H9 (cell line): Measurements from ENCODE around the gene SHISA9. TPM values are rescaled to one million over a fixed set of nuclear protein-coding genes. Genes with fewer than 3 reads are reported as not detected.

Experiments
- DNase-seq: peaks from one replicate; pipeline ENCODE4 v3.0.0-alpha.2; 2017
- H2AFZ ChIP-seq: one replicate; pipeline ENCODE4 v1.6.1; 2013; ENCODE audit warnings: mild to moderate bottlenecking, low read length, control low read depth, moderate library complexity
- H2AK5ac ChIP-seq: 2 replicates; pipeline ENCODE4 v1.6.1; 2013; ENCODE audit warnings: low read length, control low read depth, mixed read lengths; ENCODE audit not compliant: insufficient read length
- H2BK120ac ChIP-seq: one replicate; pipeline ENCODE4 v1.6.1; 2013; ENCODE audit warnings: low read depth, mild to moderate bottlenecking, low read length, control low read depth, inconsistent platforms; ENCODE audit not compliant: poor library complexity, severe bottlenecking
- H2BK12ac ChIP-seq: 2 replicates; pipeline ENCODE4 v1.6.1; 2013; ENCODE audit warnings: low read length, control low read depth, mixed read lengths, low read depth; ENCODE audit not compliant: insufficient read length
- H2BK15ac ChIP-seq: 2 replicates; pipeline ENCODE4 v1.6.1; 2013; ENCODE audit warnings: low read depth, low read length, control low read depth
- H2BK20ac ChIP-seq: one replicate; pipeline ENCODE4 v1.6.1; 2013; ENCODE audit warnings: low read depth, mild to moderate bottlenecking, low read length, control low read depth, inconsistent platforms; ENCODE audit not compliant: poor library complexity, severe bottlenecking
- H2BK5ac ChIP-seq: 2 replicates; pipeline ENCODE4 v1.6.1; 2013; ENCODE audit warnings: low read length, control low read depth, mixed read lengths; ENCODE audit not compliant: insufficient read length
- H3K14ac ChIP-seq: 2 replicates; pipeline ENCODE4 v1.6.1; 2013; ENCODE audit warnings: low read length, control low read depth; ENCODE audit not compliant: insufficient read depth
- H3K18ac ChIP-seq: 2 replicates; pipeline ENCODE4 v1.6.1; 2013; ENCODE audit warnings: low read depth, mild to moderate bottlenecking, mixed read lengths, low read length, control low read depth; ENCODE audit not compliant: insufficient read length
- H3K23ac ChIP-seq: 2 replicates; pipeline ENCODE4 v1.6.1; 2013; ENCODE audit warnings: low read length, control low read depth, mixed read lengths, low read depth; ENCODE audit not compliant: insufficient read length
- H3K23me2 ChIP-seq: 2 replicates; pipeline ENCODE4 v1.6.1; 2013; ENCODE audit warnings: low read depth, mild to moderate bottlenecking, mixed read lengths, low read length, control low read depth; ENCODE audit not compliant: insufficient read length, poor library complexity, severe bottlenecking
- H3K27ac ChIP-seq: 2 replicates; pipeline ENCODE4 v1.5.1; 2013; ENCODE audit warnings: low read length, control low read depth, mixed read lengths, low read depth; ENCODE audit not compliant: insufficient read length
- H3K27me3 ChIP-seq: 2 replicates; pipeline ENCODE4 v1.6.1; 2013; ENCODE audit warnings: low read length, control low read depth, inconsistent platforms; ENCODE audit not compliant: insufficient read depth
- H3K4ac ChIP-seq: 2 replicates; pipeline ENCODE4 v1.6.1; 2013; ENCODE audit warnings: low read depth, mild to moderate bottlenecking, control low read depth, inconsistent platforms, low read length, moderate library complexity
- H3K4me1 ChIP-seq: 2 replicates; pipeline ENCODE4 v1.6.1; 2013; ENCODE audit warnings: low read length, control low read depth, inconsistent platforms; ENCODE audit not compliant: insufficient read depth
- H3K4me2 ChIP-seq: 2 replicates; pipeline ENCODE4 v1.6.1; 2013; ENCODE audit warnings: low read length, control low read depth, mixed read lengths; ENCODE audit not compliant: insufficient read length, insufficient read depth
- H3K56ac ChIP-seq: 2 replicates; pipeline ENCODE4 v1.6.1; 2013; ENCODE audit warnings: low read depth, mild to moderate bottlenecking, mixed read lengths, low read length, control low read depth; ENCODE audit not compliant: insufficient read length
- H3K79me1 ChIP-seq: 2 replicates; pipeline ENCODE4 v1.6.1; 2013; ENCODE audit warnings: low read depth, mild to moderate bottlenecking, moderate library complexity, low read length, control low read depth, inconsistent platforms; ENCODE audit not compliant: insufficient read depth, poor library complexity, severe bottlenecking
- H3K79me2 ChIP-seq: 2 replicates; pipeline ENCODE4 v1.6.1; 2013; ENCODE audit warnings: low read length, control low read depth, inconsistent platforms; ENCODE audit not compliant: insufficient read depth
- H3K9ac ChIP-seq: 2 replicates; pipeline ENCODE4 v1.6.1; 2013; ENCODE audit warnings: low read length, control low read depth, mixed read lengths; ENCODE audit not compliant: insufficient read length; ENCODE audit errors: extremely low read depth
- H3K9me3 ChIP-seq: one replicate; pipeline ENCODE4 v1.6.1; 2013; ENCODE audit warnings: low read depth, low read length, inconsistent platforms; ENCODE audit not compliant: control insufficient read depth
- H3T11ph ChIP-seq: one replicate; pipeline ENCODE4 v1.6.1; 2013; ENCODE audit warnings: mild to moderate bottlenecking, low read length, control low read depth, inconsistent platforms
- H4K20me1 ChIP-seq: one replicate; pipeline ENCODE4 v1.6.1; 2013; ENCODE audit not compliant: control insufficient read depth, insufficient read length, insufficient read depth
- H4K5ac ChIP-seq: 2 replicates; pipeline ENCODE4 v1.6.1; 2013; ENCODE audit warnings: low read depth, mild to moderate bottlenecking, mixed read lengths, low read length, control low read depth; ENCODE audit not compliant: insufficient read length
- H4K8ac ChIP-seq: replicated peaks from 2 replicates; pipeline ENCODE4 v1.6.1; 2013; ENCODE audit warnings: low read length, control low read depth, mixed read lengths, low read depth; ENCODE audit not compliant: insufficient read length
- H4K91ac ChIP-seq: 2 replicates; pipeline ENCODE4 v1.6.1; 2013; ENCODE audit warnings: low read depth, mild to moderate bottlenecking, moderate library complexity, mixed read lengths, low read length, control low read depth; ENCODE audit not compliant: insufficient read length
- H3K27ac Mint-ChIP-seq, 3 experiments: 2 replicates in 2 of 3; 3 replicates in 1 of 3; pipeline ENCODE4 v1.8.0; 2020 to 2021; ENCODE audit warnings: mixed read lengths in 3 of 3, mild to moderate bottlenecking in 1 of 3, moderate library complexity in 1 of 3
- H3K27me3 Mint-ChIP-seq: 2 replicates; pipeline ENCODE4 v1.8.0; 2021; ENCODE audit warnings: low read depth, mild to moderate bottlenecking, moderate library complexity, mixed read lengths
- H3K36me3 Mint-ChIP-seq, 3 experiments: 2 replicates in 2 of 3; 3 replicates in 1 of 3; pipeline ENCODE4 v1.8.0; 2020 to 2021; ENCODE audit warnings: low read depth in 3 of 3, mixed read lengths in 3 of 3; ENCODE audit not compliant: insufficient read depth in 1 of 3
- H3K4me1 Mint-ChIP-seq, 2 experiments: 2 replicates each; pipeline ENCODE4 v1.8.0; 2020; ENCODE audit warnings: mixed read lengths in 2 of 2
- H3K4me3 Mint-ChIP-seq, 2 experiments: 2 replicates in 1 of 2; 3 replicates in 1 of 2; pipeline ENCODE4 v1.8.0; 2020 to 2021; ENCODE audit warnings: mild to moderate bottlenecking in 2 of 2, mixed read lengths in 2 of 2, moderate library complexity in 1 of 2
- H3K9me3 Mint-ChIP-seq, 2 experiments: 2 replicates in 1 of 2; 3 replicates in 1 of 2; pipeline ENCODE4 v1.8.0; 2020; ENCODE audit warnings: mild to moderate bottlenecking in 2 of 2, mixed read lengths in 2 of 2, moderate library complexity in 1 of 2
- CTCF ChIP-seq: fragments of 200-600 bp; sonication (generic); conservative IDR thresholded peaks from 3 replicates; pipeline ENCODE4 v1.8.0; 2021; ENCODE audit warnings: antibody characterized with exemption, mild to moderate bottlenecking
- WGBS: extraction: QIAGEN DNeasy Blood & Tissue Kit; methylation state at CpG from one replicate; pipeline ENCODE4 v1.1.7; 2013; ENCODE audit warnings: missing lambda C conversion rate, low lambda C conversion rate, mixed read lengths; ENCODE audit not compliant: insufficient read length; ENCODE audit errors: extremely low coverage; 5-methylcytosine and 5-hydroxymethylcytosine counted together
- total RNA-seq: library from RNA; stranded (reverse); gene quantifications from 2 replicates; pipeline ENCODE4 v1.2.1, GENCODE V29; 2021

Gene SHISA9
- total RNA-seq, 1 experiment from 2014 or later, result 7.0 TPM

- Histone ChIP-seq H2BK20ac (no peak overlapping the region), H3K56ac (no peak overlapping the region), H3K18ac (no peak overlapping the region), H2BK120ac (no peak overlapping the region), H3K79me1 (no peaks in the 10 kb centered on the region), H2BK15ac (no peak overlapping the region), H3K23ac (no peak overlapping the region), H2BK5ac (no peak overlapping the region), H3K9ac (no peak overlapping the region), H3K9me3 (no peaks in the 10 kb centered on the region), H2AK5ac (no peak overlapping the region), H3K79me2 (peaks cover 7% of the 10 kb centered on the region; the same call in 1 of the 2 replicates), H3K27ac (no peak overlapping the region), H4K91ac (no peak overlapping the region), H3K4me1 (peaks cover 8% of the 10 kb centered on the region; the same call in 1 of the 2 replicates), H4K8ac (no peak overlapping the region), H3K14ac (no peak overlapping the region), H4K5ac (no peak overlapping the region), H3K27me3 (peaks cover 2% of the 10 kb centered on the region; the same call in 1 of the 2 replicates), H3K4me2 (no peak overlapping the region), H2AFZ (no peak overlapping the region), H3T11ph (no peak overlapping the region), H3K23me2 (peaks cover 26% of the 10 kb centered on the region), H2BK12ac (no peak overlapping the region), H4K20me1 (no peaks in the 10 kb centered on the region), H3K4ac (no peak overlapping the region)
- Mint-ChIP-seq H3K9me3 (no peaks in the 10 kb centered on the region; a peak in 3 of 5 replicates), H3K27ac (peak overlapping the region in 2 of 3 experiments; percentile 33 to 74; a peak in 4 of 7 replicates), H3K36me3 (no peaks in the 10 kb centered on the region; a peak in 1 of 7 replicates), H3K4me1 (peaks cover 32 to 34% of the 10 kb centered on the region in 2 experiments), H3K4me3 (no peak overlapping the region), H3K27me3 (peaks cover 46% of the 10 kb centered on the region)
- TF ChIP-seq CTCF, result peak; percentile 57
- peak; percentile 50 for DNase-seq
- WGBS, result no CpG with 5 or more reads among the region's 3 CpGs
Observed at GRCh38 chr16:12898551-12898950, 2.8 kb upstream of the SHISA9 start.
